Fibroblast of skin of scalp (primary cell): ENCODE measurements around the gene DDX55. TPM values are rescaled to one million over a fixed set of nuclear protein-coding genes. Genes with fewer than 3 reads are reported as not detected.
A peak's percentile ranks its signal among the peaks of the same experiment; 100 is the strongest.
"Not testable (repeated sequence)": the region's sequence is repeated elsewhere in the genome, so short reads cannot be mapped to it uniquely, and the experiment has no call there.

Experiments used
- DNase-seq: peaks from one replicate; pipeline ENCODE4 v3.0.0-alpha.2; 2013
- polyA plus RNA-seq, 2 experiments: library from polyadenylated mRNA; unstranded; fragments of 120-200 nt; gene quantifications; one replicate each; pipeline ENCODE4 v1.2.1, GENCODE V29; 2013; ENCODE audit not compliant: insufficient read length in 2 of 2

Gene DDX55
- polyA plus RNA-seq (2013, experiment 1 of 2; ENCODE audit: insufficient read length) = 13.4 TPM
- polyA plus RNA-seq (2013, experiment 2 of 2; ENCODE audit: insufficient read length) = 12.4 TPM

DNA sequence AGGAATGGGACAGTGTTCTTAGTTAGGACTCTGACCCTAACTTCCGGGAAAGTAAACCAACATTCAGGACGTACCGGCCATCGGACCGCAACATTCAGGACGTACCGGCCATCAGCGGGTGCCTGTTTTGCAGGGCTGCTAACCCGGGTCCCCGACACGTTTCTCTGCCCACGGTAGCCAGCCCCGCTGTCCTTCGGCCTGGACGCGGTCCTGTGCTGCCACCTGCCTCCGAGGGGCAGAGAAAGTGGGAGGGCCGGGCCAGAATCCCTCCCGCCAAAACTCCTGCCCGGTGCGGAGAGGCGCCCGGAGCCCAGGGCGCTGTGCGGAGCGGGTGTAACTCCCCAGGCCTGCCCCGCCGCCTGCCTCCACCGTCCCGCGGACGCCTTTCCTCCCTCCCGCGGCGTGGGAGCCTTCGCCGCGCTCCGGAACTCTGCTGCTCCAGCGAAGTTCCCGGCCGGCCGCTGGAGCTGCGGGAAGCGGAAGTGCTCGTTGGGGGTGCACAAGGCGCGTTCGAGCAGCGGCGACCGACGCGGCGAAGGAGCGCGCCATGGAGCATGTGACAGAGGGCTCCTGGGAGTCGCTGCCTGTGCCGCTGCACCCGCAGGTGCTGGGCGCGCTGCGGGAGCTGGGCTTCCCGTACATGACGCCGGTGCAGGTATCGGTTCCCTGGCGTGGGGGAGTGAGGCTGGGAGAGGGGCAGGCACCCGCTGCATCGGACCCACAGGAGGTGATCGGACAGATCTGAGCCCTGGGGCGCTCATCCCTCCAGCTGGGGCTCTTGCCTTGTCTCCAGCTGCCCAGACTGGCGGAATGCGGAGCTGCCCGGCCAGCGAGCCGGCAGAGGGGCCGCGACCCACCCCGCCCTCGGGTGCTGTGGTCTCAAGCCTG is at the start of gene DDX55:
Gene DDX55 (plus strand): TSS at position 498 of the 888 bp plus-strand sequence. CDS start 50 bp downstream, at position 548.
- peak; percentile 82 for DNase-seq

DNA sequence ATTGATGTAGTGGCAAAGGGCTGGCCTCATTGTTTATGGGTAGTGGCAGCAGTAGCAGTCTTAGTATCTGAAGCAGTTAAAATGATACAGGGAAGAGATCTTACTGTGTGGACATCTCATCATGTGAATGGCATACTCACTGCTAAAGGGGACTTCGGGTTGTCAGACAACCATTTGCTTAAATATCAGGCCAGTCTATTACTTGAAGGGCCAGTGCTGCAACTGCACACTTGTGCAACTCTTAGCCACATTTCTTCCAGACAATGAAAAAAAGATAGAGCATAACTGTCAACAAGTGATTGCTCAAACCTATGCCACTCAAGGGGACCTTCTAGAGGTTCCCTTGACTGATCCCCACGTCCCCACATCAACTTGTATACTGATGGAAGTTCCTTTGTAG is 47.8 kb upstream of the DDX55 start:
- not testable (repeated sequence) for DNase-seq

GRCh38 chr12:123554843-123555242 is 47.1 kb upstream of the DDX55 start:
- DNase-seq = not testable (repeated sequence)

- not testable (repeated sequence) for DNase-seq
These were observed 43.4 kb upstream of the DDX55 start for GRCh38 chr12:123558487-123558886.

GRCh38 chr12:123559468-123559867 is 42.4 kb upstream of the DDX55 start:
- no peak for DNase-seq

GRCh38 chr12:123571343-123571813 is 30.5 kb upstream of the DDX55 start:
- DNase-seq = peak; percentile 88

DNA sequence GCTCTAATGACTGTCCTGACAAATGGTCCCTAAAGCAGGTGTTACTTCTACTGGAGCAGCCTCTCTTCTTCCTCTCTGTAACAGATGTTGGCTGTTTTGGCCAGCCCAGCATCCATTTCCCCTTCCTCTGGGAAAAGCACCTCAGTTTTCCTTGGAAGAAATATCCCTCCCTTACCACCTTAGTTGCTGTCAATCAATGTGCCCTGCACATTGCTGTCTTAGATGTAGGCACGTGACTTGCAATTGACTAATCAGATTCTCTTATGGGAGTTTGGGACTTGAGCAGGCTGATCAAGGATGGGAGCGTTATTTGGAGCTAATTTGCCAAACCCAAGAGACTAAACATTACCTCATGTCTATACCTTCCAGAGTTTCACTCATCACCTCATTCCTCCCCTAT is 29.5 kb upstream of the DDX55 start:
- no peak for DNase-seq

GRCh38 chr12:123573870-123574269 is 28.0 kb upstream of the DDX55 start:
- no peak for DNase-seq

- no peak for DNase-seq
These were observed 25.3 kb upstream of the DDX55 start for GRCh38 chr12:123576611-123577010.

GRCh38 chr12:123578243-123578642 is 23.7 kb upstream of the DDX55 start:
- no peak for DNase-seq

- DNase-seq = not testable (repeated sequence)
These were observed 23.1 kb upstream of the DDX55 start for GRCh38 chr12:123578829-123579228.

DNA sequence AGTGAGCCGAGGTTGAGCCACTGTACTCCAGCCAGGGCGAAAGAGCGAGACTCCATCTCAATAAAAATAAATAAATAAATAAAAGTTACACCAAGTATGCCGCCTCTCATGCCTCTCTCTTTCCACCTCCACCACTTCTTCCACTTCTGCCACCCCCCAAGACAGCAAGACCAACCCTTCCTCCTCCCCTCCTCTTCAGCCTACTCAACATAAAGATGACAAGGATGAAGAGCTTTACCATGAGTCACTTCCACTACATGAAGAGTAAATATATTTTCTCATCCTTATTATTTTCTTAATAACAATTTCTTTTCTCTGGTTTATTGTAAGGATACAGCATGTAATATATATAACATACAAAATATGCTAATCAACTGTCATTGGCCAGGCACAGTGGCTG is 21.1 kb upstream of the DDX55 start:
- DNase-seq = no peak

GRCh38 chr12:123591702-123592481 is 10.0 kb upstream of the DDX55 start:
- peak; percentile 9 for DNase-seq

GRCh38 chr12:123595729-123596128 is 6.2 kb upstream of the DDX55 start:
- no peak for DNase-seq

GRCh38 chr12:123597100-123597499 is 4.8 kb upstream of the DDX55 start:
- no peak for DNase-seq

DNA sequence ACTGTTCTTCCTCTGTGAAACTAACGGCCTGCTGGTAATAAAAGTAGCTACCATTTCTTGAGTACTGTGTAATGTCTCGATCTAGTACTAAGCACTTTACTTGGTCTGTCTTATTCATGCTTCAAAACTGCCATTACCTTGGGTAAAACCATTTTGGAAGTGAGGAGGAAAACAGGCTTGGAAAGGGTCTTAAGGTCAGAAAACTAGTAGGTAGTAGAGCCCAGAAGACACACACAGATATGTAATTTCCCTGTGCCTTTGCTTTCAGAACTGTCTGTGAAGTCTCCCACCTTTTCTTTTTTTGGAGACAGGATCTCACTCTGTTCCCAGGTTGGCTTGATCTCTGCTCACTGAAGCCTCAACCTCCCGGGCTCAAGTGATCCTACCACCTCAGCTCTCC is 3.4 kb upstream of the DDX55 start:
- DNase-seq = no peak

GRCh38 chr12:123599310-123599709 is 2.6 kb upstream of the DDX55 start:
- no peak for DNase-seq

- no peak for DNase-seq
These were observed 2.2 kb upstream of the DDX55 start for GRCh38 chr12:123599721-123600120.

- no peak for DNase-seq
These were observed 824 bp downstream of the DDX55 start for GRCh38 chr12:123602651-123603195.

GRCh38 chr12:123603495-123603894 is 1.6 kb downstream of the DDX55 start:
- not testable (repeated sequence) for DNase-seq

DNA sequence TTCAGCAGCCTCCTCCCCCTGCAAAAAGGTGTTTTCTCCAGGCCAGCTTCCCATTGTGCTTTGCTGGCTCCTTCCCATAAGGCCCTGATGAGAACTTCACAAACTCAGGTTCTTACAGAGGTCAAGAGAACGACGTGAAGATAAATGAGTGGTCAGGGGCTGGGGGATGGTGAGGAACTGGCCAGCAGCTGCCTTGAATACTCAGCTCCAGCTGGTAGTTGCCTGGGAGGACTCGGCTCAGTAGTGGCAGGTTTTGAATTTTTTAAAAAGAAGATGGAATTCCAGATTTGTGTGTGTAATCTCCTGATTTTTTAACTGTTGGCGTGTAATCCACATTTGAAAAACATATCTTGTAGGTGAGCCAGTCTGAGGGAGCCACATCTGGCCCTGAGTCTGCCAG is 5.9 kb downstream of the DDX55 start:
- DNase-seq = no peak

DNA sequence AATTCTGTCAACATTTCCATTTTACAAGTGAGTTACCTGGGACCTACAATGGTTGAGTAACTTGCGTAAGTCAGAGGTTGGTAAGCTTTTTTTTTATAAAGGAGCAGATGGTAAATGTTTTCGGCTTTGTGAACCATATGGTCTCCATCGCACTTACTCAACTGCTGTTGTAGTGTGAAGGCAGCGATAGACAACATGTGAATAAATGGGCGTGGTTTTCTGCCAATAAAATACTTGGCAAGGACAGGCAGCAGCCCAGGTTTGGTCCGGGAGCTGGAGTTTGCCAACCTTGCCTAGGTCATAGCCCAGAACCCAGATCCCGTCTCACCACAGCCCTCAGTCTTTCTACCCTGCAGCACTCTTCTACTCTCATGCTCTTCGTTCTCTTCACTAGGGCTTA is 6.3 kb downstream of the DDX55 start:
- DNase-seq = no peak

- no peak for DNase-seq
These were observed 12.2 kb downstream of the DDX55 start for GRCh38 chr12:123614110-123614509.
